Muscle layer of duodenum (tissue), 2 donors: ENCODE results near the gene HDGF.

ENCODE experiments used
- H3K27ac ChIP-seq: one replicate; pipeline ENCODE4 v1.7.0; 2013; ENCODE audit warnings: mild to moderate bottlenecking, low read length
- H3K27me3 ChIP-seq: one replicate; pipeline ENCODE4 v1.7.0; 2013; ENCODE audit warnings: low read depth, mild to moderate bottlenecking, control low read depth, low read length
- H3K36me3 ChIP-seq, 2 donors: one replicate each; pipeline ENCODE4 v1.7.0; 2013; ENCODE audit warnings: low read length in 2 of 2, control low read depth in 1 of 2, mild to moderate bottlenecking in 1 of 2; ENCODE audit not compliant: insufficient read depth in 2 of 2, control insufficient read depth in 1 of 2
- H3K4me1 ChIP-seq, 2 donors: one replicate each; pipeline ENCODE4 v1.7.0; 2013; ENCODE audit warnings: low read length in 2 of 2, mild to moderate bottlenecking in 2 of 2, control low read depth in 1 of 2, moderate library complexity in 1 of 2; ENCODE audit not compliant: insufficient read depth in 2 of 2, control insufficient read depth in 1 of 2
- H3K4me3 ChIP-seq, 2 donors: one replicate each; pipeline ENCODE4 v1.7.0; 2013; ENCODE audit warnings: low read length in 2 of 2, low read depth in 1 of 2, mild to moderate bottlenecking in 1 of 2
- H3K9me3 ChIP-seq, 2 donors: one replicate each; pipeline ENCODE4 v1.7.0; 2013; ENCODE audit warnings: low read length in 2 of 2, control low read depth in 1 of 2, mild to moderate bottlenecking in 1 of 2; ENCODE audit not compliant: control insufficient read depth in 1 of 2
- donor health status: healthy.

Gene HDGF

DNA sequence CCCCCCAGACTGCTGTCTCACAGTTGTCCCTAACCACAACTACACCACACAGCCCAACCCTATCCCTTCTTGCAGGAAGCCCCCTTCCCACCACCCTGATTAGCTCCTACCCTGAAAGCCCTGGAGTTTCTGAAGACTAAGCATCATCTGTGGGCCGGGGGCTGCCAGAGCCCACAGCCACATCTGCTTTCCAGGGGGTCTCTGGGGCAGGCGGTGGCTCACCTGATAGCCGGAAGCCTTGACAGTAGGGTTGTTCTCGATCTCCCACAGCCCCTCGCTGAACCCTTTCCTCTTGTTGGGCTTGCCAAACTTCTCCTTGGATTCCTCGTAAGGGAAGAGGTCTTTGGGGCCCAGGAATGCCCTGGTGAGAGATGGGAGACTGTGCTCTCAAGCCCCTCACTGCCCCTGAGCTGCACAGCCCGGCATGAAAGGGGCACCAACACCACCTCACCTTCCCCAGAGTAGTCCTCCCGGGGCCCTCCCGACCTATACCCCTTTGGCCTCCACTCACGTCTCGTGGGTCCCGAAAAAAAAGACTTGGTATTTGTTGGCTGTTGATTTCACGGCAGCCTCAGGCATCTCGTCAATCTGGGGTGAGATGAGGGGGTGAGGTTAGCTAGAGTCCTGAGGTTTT lies 6.6 kb downstream of the HDGF start:
- H3K4me3 ChIP-seq, result no peak overlapping the region
- H3K4me1 ChIP-seq, result peaks cover 38 to 61% of the 10 kb centered on the region in 2 donors
- H3K27ac ChIP-seq, result no peak overlapping the region
- peaks cover 21 to 44% of the 10 kb centered on the region in 2 donors for H3K36me3 ChIP-seq
- H3K9me3 ChIP-seq, result no peaks in the 10 kb centered on the region
- H3K27me3 ChIP-seq, result no peaks in the 10 kb centered on the region

DNA sequence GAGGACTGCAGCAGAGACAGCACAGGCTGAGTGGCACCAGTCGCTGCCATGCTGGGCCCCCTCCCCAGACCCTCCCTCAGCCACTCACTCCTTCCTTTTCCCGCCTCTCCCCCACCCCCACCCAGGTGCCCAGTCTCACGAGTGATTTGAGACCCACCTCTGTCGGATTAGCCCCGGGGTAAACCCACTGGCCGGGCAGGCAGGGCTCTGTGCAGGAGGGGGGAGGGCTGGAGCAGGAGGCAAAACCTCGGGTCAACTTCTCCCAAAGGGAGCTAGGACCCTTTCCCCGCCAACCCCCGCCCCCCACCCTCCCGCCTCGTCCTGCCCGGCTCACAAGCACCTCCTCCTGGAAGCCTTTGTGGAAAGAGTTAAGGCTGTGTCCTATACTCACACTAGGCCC lies 7.1 kb downstream of the HDGF start:
- H3K4me1 ChIP-seq, result peaks cover 32 to 56% of the 10 kb centered on the region in 2 donors
- H3K27me3 ChIP-seq, result no peaks in the 10 kb centered on the region
- no peak overlapping the region for H3K4me3 ChIP-seq
- H3K27ac ChIP-seq, result no peak overlapping the region
- no peaks in the 10 kb centered on the region for H3K9me3 ChIP-seq
- H3K36me3 ChIP-seq, result peaks cover 21 to 43% of the 10 kb centered on the region in 2 donors

DNA sequence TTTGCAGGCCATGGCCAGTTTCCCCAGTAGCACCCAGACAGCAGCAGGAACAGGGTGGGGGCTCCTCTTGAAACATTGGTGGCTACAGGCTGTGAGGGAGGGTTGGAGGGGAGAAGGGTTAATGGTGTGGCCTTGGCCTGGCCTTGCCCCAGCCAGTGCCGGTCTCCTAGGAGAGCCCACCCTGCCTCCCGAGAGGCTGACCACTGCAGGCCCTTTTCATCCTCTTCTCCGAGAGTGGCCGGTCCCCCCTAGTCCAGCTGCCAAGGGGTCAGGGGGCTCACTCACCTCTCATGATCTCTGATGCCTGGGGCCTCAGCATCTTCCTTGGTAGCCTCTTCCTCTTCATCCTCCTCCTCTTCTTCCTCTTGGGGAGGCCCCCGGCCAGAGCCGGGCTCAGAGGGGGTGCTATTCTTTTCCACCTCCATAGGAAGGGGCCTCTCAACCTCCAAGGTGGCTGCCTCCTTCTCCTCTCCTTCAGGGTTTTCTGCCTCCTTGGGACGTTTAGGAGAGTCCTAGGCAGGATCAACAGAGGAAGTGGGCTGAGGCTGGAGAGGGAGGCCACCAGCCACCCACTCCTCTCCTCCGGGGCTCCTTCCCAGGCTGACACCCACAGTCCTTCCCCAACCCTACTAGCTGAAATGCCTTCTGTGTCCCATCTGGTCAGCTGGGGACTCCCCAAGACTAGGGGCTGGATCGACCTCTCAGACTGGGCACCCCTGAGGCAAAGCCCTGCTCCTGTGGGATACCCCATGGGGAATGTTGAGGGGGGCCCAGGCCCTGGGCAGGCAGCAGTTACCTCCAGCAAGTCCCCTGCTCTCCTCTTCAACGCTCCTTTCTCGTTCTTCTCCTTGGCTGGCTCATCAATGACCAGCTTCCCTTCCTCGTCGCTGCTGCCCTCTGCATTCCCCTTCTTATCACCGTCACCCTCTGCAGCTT lies 7.8 kb downstream of the HDGF start:
- no peak overlapping the region for H3K4me3 ChIP-seq
- H3K4me1 ChIP-seq, result peaks cover 25 to 49% of the 10 kb centered on the region in 2 donors
- H3K9me3 ChIP-seq, result no peaks in the 10 kb centered on the region
- peaks cover 21 to 38% of the 10 kb centered on the region in 2 donors for H3K36me3 ChIP-seq
- H3K27ac ChIP-seq, result no peak overlapping the region
- H3K27me3 ChIP-seq, result no peaks in the 10 kb centered on the region

DNA sequence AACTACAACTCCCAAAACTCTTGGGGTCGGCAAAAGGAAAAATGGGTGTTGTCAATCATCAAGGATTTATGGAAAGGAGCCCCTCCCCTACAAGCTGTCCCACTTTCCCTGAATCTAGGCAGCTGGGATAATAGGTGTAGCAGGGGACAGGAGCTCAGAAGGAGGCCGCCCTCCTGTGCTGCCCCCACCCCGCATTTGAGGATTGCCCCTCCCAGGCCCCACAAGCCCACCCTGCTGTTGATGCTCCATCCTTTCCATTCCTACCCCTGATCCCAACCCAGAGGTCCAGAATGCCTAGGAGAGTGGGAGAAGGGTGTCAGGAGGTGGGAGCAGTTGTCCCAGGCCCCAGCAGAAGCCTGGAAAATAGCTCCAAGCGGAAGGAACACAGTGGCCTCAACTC lies 8.7 kb downstream of the HDGF start:
- Histone ChIP-seq H3K4me1 (peaks cover 17 to 40% of the 10 kb centered on the region in 2 donors), H3K27ac (no peak overlapping the region)

DNA sequence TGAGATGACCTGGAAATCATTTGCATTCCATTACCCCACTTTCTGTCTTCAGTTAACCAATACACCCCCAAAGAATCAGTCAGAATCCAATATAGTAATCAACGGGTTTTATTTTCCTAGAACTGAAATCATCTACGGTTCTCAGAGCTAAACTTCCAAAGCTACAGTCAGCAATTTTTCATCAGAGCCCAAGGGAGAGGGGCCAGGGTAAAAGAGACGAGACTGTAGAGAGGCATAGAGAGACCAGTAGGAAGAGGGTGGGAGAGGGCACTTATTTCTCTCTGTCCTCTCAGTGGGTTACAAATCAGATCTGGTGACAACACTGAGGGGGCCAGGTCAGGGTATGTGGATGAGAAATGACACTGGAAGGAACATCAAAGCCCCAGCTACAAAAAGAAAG lies 9.5 kb downstream of the HDGF start:
- Histone ChIP-seq H3K36me3 (peaks cover 24 to 48% of the 10 kb centered on the region in 2 donors), H3K27me3 (no peaks in the 10 kb centered on the region), H3K9me3 (no peaks in the 10 kb centered on the region), H3K4me3 (peak overlapping the region in 1 of 2 donors; percentile 64), H3K27ac (peak overlapping the region; percentile 90), H3K4me1 (peaks cover 13 to 34% of the 10 kb centered on the region in 2 donors)

More for the DNA sequence above, 8.7 kb downstream of the HDGF start:
- H3K9me3 ChIP-seq, result no peaks in the 10 kb centered on the region
- H3K4me3 ChIP-seq, result no peak overlapping the region
- H3K36me3 ChIP-seq, result peaks cover 21 to 44% of the 10 kb centered on the region in 2 donors
- no peaks in the 10 kb centered on the region for H3K27me3 ChIP-seq

DNA sequence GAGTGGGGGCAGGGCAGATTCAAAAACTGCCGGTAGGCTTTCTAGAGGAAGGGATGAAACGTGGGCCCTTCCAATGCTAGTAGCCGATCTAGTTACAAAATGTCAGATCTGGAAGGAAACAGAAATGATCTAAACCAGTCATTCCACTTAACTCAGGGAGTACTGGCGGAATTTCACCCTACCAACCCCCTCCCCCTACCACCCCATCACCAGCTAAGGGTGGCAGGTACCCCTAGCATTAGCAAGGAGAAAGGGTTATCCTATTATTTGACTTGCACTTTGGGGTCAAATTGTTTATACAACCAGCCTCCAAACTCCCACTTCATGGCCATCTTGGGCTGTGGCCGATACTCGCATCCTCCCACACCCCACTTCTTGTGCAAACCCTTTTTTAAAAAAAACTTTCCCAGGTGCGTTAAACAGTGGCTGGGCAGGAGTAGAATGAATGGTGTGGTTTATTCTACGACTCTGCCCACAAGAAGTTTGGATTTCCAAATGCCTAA lies 9.9 kb downstream of the HDGF start:
- Histone ChIP-seq H3K27me3 (no peaks in the 10 kb centered on the region), H3K4me3 (peak overlapping the region; percentile 64 to 92), H3K4me1 (peaks cover 13 to 32% of the 10 kb centered on the region in 2 donors), H3K9me3 (no peaks in the 10 kb centered on the region), H3K36me3 (peaks cover 24 to 49% of the 10 kb centered on the region in 2 donors), H3K27ac (peak overlapping the region; percentile 90)

DNA sequence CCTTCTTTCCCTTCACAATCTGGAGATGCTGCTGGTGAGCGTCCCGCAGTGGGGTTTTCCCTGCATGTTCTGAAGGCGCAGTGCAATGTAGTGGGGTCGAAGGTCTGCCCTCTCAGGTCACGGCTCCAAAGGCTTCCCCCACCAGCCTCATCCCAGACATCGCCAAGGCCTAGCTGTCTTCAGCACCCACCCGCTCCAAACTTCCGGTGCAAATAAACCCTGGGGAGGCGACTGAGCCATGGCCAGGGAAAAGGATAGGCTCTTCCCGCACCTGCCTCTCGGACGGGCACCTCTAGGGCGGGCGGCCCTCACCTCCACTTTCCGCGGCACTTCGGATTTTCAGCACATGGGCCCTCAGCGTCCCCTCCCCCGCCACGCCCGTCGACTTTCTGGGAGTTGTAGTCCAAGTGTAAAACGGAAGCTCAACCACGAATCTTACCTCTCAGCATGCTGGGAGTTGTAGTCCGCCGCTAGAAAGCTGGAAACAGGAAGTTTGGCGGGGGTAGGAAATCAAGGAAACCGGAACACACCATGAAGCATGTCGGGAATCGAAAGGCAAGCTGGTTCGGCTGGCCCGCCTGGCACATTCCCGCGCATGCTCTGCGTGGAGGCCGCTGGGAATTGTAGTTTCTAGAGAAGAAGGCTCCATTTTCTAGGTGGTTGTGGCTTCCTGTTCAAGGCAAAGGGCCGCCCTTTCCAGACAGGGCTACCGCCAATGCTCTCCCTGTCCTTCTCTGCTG lies 10.6 kb downstream of the HDGF start, which contains the start of gene MRPL24:
MRPL24 (minus strand) TSS at position 348 of the 740 bp plus-strand sequence. CDS start 2,384 bp downstream, outside the sequence.
- H3K36me3 ChIP-seq, result peaks cover 28 to 55% of the 10 kb centered on the region in 2 donors
- peaks cover 13 to 26% of the 10 kb centered on the region in 2 donors for H3K4me1 ChIP-seq
- peak within 1 kb of the TSS; percentile 86 to 92 for H3K4me3 ChIP-seq
- H3K27ac ChIP-seq, result peak within 1 kb of the TSS; percentile 90
- H3K9me3 ChIP-seq, result no peaks in the 10 kb centered on the region
- no peaks in the 10 kb centered on the region for H3K27me3 ChIP-seq

DNA sequence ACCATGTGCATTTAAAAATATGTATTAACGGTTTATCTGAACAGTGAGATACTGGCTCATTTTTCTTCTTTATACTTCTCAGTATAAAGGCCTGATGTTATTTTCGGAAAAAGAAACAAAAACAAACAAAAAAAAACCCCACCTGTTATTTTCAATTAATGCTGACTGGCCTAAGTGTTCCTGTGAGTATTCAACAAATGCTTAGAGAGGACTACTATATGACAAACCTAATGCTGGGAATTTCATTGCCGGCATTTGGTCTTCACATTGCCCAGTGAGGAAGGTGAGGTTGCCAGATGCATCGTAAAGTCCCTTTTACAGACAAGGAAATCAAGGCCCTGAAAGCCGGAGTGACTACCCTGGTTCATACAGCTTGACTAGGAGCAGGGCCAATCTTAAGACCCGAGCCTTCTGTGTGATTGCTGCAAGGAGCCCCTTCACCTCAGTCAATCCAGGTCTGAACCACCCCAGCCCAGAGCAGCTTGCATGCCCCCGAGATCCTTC lies 11.2 kb downstream of the HDGF start:
- Histone ChIP-seq H3K27me3 (no peaks in the 10 kb centered on the region), H3K4me1 (peaks cover 7 to 20% of the 10 kb centered on the region in 2 donors), H3K27ac (peak overlapping the region; percentile 90), H3K36me3 (peaks cover 28 to 59% of the 10 kb centered on the region in 2 donors), H3K4me3 (peak overlapping the region; percentile 86 to 92), H3K9me3 (no peaks in the 10 kb centered on the region)

DNA sequence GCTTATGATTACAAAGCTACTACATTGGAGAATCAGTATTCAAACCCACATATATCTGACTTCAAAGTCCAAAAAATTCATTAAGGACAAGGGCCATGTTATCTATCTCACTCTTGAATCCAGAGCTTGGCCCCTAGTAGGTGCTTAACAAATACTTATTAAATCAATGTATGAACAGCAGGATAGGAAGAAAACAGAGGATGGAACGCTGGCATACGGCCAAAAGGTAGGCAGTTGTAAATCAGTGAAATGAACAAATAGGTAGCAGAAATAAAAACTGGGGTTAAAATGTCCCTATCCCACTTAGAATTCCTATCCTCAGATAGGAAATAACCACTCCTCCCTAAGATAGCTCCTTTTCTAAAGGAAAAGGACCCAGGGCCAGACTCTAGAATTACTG lies 12.6 kb downstream of the HDGF start:
- Histone ChIP-seq H3K27ac (no peak overlapping the region), H3K9me3 (no peaks in the 10 kb centered on the region), H3K27me3 (no peaks in the 10 kb centered on the region), H3K4me1 (peaks cover 7 to 15% of the 10 kb centered on the region in 2 donors), H3K4me3 (no peak overlapping the region), H3K36me3 (peaks cover 25 to 51% of the 10 kb centered on the region in 2 donors)

DNA sequence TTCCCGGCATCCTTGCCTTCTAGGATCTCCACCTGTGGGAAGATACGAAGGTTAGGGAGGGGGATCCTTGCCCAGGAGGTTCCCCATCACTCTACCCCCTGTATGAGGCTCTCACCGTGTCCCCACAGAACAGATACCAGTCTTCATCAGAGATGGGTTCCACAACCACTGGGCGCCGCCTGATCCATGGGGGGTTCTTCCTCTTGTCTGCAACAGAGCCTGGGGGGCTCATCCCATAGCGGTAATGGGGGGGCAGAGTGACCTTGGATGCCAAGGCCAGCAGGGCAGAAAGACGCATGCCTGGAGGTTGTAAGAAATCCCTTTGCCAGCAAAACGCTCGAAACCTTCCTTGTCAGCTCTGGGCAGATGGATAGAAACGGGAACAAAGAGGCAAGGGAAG lies 13.1 kb downstream of the HDGF start:
- Histone ChIP-seq H3K27me3 (no peaks in the 10 kb centered on the region), H3K36me3 (peaks cover 25 to 51% of the 10 kb centered on the region in 2 donors)

More for the DNA sequence above, 13.1 kb downstream of the HDGF start:
- H3K4me1 ChIP-seq, result peaks cover 7 to 15% of the 10 kb centered on the region in 2 donors
- H3K9me3 ChIP-seq, result no peaks in the 10 kb centered on the region
- H3K4me3 ChIP-seq, result no peak overlapping the region
- no peak overlapping the region for H3K27ac ChIP-seq
